Measurements from ENCODE around the gene VAX1.

DNA sequence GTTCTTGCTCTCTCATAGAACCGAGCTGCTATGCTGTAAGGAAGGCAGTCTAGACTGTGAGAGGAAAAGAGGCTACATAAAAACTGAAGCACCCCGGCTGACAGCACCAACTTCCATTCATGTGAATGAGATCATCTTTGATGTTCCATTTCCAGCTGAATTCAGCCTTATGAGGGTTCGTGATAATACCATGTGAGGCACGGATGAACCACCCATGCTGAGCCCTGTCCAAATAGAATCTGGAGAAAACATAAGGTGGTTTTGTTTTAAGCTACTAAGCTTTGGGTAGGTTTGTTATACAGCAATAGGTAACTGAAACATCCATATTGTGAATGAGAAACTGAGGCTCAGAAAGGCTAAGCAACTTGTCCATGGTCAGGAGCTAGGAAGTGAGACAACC is 6.9 kb upstream of the VAX1 start:
- no peak for TF ChIP-seq BACH2 (CRISPR knock-in tag; IDR thresholded peaks at IDR 0.05; ENCODE audit: borderline replicate concordance)
- TF ChIP-seq, protein P1, sequence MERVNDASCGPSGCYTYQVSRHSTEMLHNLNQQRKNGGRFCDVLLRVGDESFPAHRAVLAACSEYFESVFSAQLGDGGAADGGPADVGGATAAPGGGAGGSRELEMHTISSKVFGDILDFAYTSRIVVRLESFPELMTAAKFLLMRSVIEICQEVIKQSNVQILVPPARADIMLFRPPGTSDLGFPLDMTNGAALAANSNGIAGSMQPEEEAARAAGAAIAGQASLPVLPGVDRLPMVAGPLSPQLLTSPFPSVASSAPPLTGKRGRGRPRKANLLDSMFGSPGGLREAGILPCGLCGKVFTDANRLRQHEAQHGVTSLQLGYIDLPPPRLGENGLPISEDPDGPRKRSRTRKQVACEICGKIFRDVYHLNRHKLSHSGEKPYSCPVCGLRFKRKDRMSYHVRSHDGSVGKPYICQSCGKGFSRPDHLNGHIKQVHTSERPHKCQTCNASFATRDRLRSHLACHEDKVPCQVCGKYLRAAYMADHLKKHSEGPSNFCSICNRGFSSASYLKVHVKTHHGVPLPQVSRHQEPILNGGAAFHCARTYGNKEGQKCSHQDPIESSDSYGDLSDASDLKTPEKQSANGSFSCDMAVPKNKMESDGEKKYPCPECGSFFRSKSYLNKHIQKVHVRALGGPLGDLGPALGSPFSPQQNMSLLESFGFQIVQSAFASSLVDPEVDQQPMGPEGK (CRISPR knock-in tag; IDR thresholded peaks at IDR 0.05; ENCODE audit: borderline replicate concordance) = no peak
- TF ChIP-seq OSR1 (CRISPR knock-in tag; IDR thresholded peaks at IDR 0.05) = no peak
